K562 (cell line): ENCODE results near the gene VPS13D. TPM values are rescaled to one million over a fixed set of nuclear protein-coding genes. Genes with fewer than 3 reads are reported as not detected.

Source experiments
- BCL6 ChIP-seq: fragments of 250-450 bp; sonication (Bioruptor Pico); IDR thresholded peaks from 2 replicates; pipeline ENCODE4 v1.4.0; 2020
- CHD4 ChIP-seq: fragments of 200-600 bp; sonication (generic); IDR thresholded peaks from 3 replicates; pipeline ENCODE4 v1.6.1; 2012; ENCODE audit warnings: low read depth, mild to moderate bottlenecking, mixed read lengths, low read length, inconsistent platforms; ENCODE audit not compliant: insufficient read depth, insufficient replicate concordance, poor library complexity, severe bottlenecking
- CREBBP ChIP-seq: IDR thresholded peaks from one replicate; pipeline ENCODE4 v1.6.1; 2012; ENCODE audit warnings: low read depth, mild to moderate bottlenecking, control low read depth, inconsistent platforms, low read length
- CTBP1 ChIP-seq: fragments of 450-650 bp; IDR thresholded peaks from 2 replicates; pipeline ENCODE4 v1.6.1; 2016; ENCODE audit warnings: borderline replicate concordance
- EP400 ChIP-seq: fragments of 450-650 bp; IDR thresholded peaks from 2 replicates; pipeline ENCODE4 v1.6.1; 2017; ENCODE audit warnings: antibody characterized with exemption, mild to moderate bottlenecking, moderate library complexity
- HCFC1 ChIP-seq: IDR thresholded peaks from 2 replicates; pipeline ENCODE4 v1.6.1; 2012; ENCODE audit warnings: low read depth, low read length, improper control_type of control experiment
- HOXB6 ChIP-seq: fragments of 250-450 bp; sonication (Bioruptor Pico); IDR thresholded peaks from 2 replicates; pipeline ENCODE4 v1.5.1; 2022; ENCODE audit warnings: mild to moderate bottlenecking, borderline replicate concordance
- ILF3 ChIP-seq: fragments of 450-650 bp; IDR thresholded peaks from 2 replicates; pipeline ENCODE4 v1.6.1; 2018; ENCODE audit warnings: antibody characterized with exemption, mild to moderate bottlenecking, moderate library complexity, borderline replicate concordance
- MECOM ChIP-seq: fragments of 250-450 bp; sonication (Bioruptor Pico); IDR thresholded peaks from 2 replicates; pipeline ENCODE4 v1.8.0; 2022; ENCODE audit warnings: inconsistent platforms
- NELFE ChIP-seq: IDR thresholded peaks from 2 replicates; pipeline ENCODE4 v1.6.1; 2011; ENCODE audit warnings: mild to moderate bottlenecking; ENCODE audit not compliant: insufficient read depth, insufficient read length
- NUFIP1 ChIP-seq: fragments of 450-650 bp; IDR thresholded peaks from 2 replicates; pipeline ENCODE4 v1.6.1; 2018; ENCODE audit not compliant: partially characterized antibody
- PYGO2 ChIP-seq: fragments of 450-650 bp; IDR thresholded peaks from 2 replicates; pipeline ENCODE4 v1.6.1; 2016; ENCODE audit warnings: mild to moderate bottlenecking, missing genetic modification characterization, moderate library complexity, missing compliant biosample characterization
- RBM15 ChIP-seq: fragments of 200-400 bp; formaldehyde crosslinking; IDR thresholded peaks from 2 replicates; pipeline ENCODE4 v1.6.1; 2018; ENCODE audit warnings: mild to moderate bottlenecking, low read length, moderate library complexity; ENCODE audit not compliant: insufficient read depth
- RFX5 ChIP-seq: IDR thresholded peaks from 2 replicates; pipeline ENCODE4 v1.6.1; 2011; ENCODE audit warnings: low read depth, mild to moderate bottlenecking, improper control_type of control experiment, low read length
- SETDB1 ChIP-seq: IDR thresholded peaks from one replicate; pipeline ENCODE4 v1.6.1; 2012; ENCODE audit warnings: low read length, control low read depth, inconsistent platforms
- SMAD1 ChIP-seq: fragments of 150-350 bp; IDR thresholded peaks from 2 replicates; pipeline ENCODE4 v1.6.1; 2014; ENCODE audit warnings: low read length, low read depth; ENCODE audit not compliant: partially characterized antibody
- SNRNP70 ChIP-seq: fragments of 200-400 bp; formaldehyde crosslinking; optimal IDR thresholded peaks from 2 replicates; pipeline ENCODE3; 2017; ENCODE audit warnings: low read depth, low read length
- SUPT5H ChIP-seq: fragments of 450-650 bp; IDR thresholded peaks from 2 replicates; pipeline ENCODE4 v1.6.1; 2016
- XRCC3 ChIP-seq: fragments of 450-650 bp; IDR thresholded peaks from 2 replicates; pipeline ENCODE4 v1.6.1; 2017; ENCODE audit warnings: mild to moderate bottlenecking, moderate library complexity
- ZKSCAN8 ChIP-seq: fragments of 200-800 bp; sonication (Bioruptor generic); IDR thresholded peaks from 2 replicates; pipeline ENCODE4 v1.6.1; 2016; ENCODE audit warnings: missing genetic modification characterization, missing compliant biosample characterization
- ZNF134 ChIP-seq: fragments of 250-450 bp; sonication (Bioruptor Pico); conservative IDR thresholded peaks from 2 replicates; pipeline ENCODE4 v1.4.0; 2020
- ZNF253 ChIP-seq: fragments of 250-450 bp; sonication (Bioruptor Pico); conservative IDR thresholded peaks from 2 replicates; pipeline ENCODE4 v1.6.1; 2021; ENCODE audit warnings: mild to moderate bottlenecking
- ZNF764 ChIP-seq: fragments of 250-450 bp; sonication (Bioruptor Pico); IDR thresholded peaks from 2 replicates; pipeline ENCODE4 v1.4.0; 2020; ENCODE audit warnings: low read depth, mild to moderate bottlenecking, moderate library complexity
- ZZZ3 ChIP-seq: fragments of 450-650 bp; IDR thresholded peaks from 2 replicates; pipeline ENCODE4 v1.6.1; 2016; ENCODE audit warnings: antibody characterized with exemption, mild to moderate bottlenecking, moderate library complexity
- polyA plus RNA-seq, 8 experiments: library from polyadenylated mRNA; depleted of rRNA in 4 of 8; stranded (reverse) in 5 of 8; unstranded in 3 of 8; fragments of >200 nt; fragmentation: Nextera tagmentation in 2 of 8; fragmentation: Illumina TruSeq in 1 of 8; extraction: Ambion mirVana in 2 of 8; extraction: Trizol in 1 of 8; gene quantifications; 2 replicates each; pipeline versions ENCODE4 v1.2.1 to v1.2.3, GENCODE V29; 2011 to 2014; ENCODE audit warnings: inconsistent platforms in 1 of 8, missing spikeins in 1 of 8
- total RNA-seq, 7 experiments: library from RNA; depleted of rRNA in 6 of 7; stranded (reverse); fragments of >200 nt in 6 of 7; fragmentation: Illumina TruSeq in 2 of 7; extraction: Trizol in 2 of 7; gene quantifications; 2 replicates each; pipeline versions ENCODE4 v1.2.1 to v1.2.3, GENCODE V29; 2011 to 2021; ENCODE audit warnings: low replicate concordance in 1 of 7
- TF ChIP-seq, protein P1 (sequence below): sonication (generic); formaldehyde crosslinking; IDR thresholded peaks from 2 replicates; pipeline ENCODE4 v1.8.0; 2022; ENCODE audit warnings: mild to moderate bottlenecking, missing genetic modification reagents
- TF ChIP-seq, protein P2 (sequence below): fragments of 200-800 bp; sonication (Bioruptor generic); IDR thresholded peaks from 2 replicates; pipeline ENCODE4 v1.6.1; 2017; ENCODE audit warnings: missing genetic modification characterization, missing compliant biosample characterization

Gene VPS13D
- total and polyA plus RNA-seq, 9 of the 15 experiments (the other 6 are each of a cell fraction or from before 2014, with no cell fraction given): 6.1 to 51.5 (median 38.5) TPM

DNA sequence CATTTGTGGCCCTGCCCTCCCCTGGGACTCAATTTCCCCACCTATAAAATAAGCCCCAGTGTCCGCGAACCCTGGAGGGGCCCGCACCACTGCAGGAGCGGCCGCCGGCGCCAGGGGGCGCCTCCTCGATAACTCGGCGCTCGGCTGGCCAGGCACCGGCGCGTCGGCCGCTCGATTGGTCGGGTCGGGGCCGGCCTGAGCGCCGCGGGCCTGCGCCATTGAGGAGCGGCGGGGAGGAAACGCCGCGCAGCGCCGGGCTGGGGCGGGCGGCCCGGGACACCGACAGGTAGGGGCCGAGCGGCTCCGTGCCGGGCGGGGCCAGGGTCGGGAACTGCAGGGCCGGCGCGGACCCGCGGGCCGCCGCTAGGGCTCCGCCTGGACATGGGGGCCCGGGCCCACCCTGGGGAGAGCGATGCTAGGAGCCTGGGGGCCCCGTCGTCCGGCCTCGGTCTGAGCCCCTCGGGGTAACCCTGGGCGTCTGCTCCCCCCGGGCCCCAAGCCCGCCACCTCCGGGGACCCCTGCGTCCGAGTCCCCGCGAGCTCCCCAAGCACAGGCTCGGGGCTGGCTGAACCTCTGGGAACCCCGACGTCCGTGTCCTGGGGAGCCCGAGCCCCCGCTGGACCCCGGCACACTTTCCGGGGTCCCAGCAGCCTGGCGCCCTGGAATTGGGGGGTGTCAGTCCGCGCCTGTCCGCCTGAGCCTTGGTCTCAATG is at the start of gene VPS13D (continued):
- no peak for TF ChIP-seq RFX5
- TF ChIP-seq ZNF253: no peak
- TF ChIP-seq, protein P1, sequence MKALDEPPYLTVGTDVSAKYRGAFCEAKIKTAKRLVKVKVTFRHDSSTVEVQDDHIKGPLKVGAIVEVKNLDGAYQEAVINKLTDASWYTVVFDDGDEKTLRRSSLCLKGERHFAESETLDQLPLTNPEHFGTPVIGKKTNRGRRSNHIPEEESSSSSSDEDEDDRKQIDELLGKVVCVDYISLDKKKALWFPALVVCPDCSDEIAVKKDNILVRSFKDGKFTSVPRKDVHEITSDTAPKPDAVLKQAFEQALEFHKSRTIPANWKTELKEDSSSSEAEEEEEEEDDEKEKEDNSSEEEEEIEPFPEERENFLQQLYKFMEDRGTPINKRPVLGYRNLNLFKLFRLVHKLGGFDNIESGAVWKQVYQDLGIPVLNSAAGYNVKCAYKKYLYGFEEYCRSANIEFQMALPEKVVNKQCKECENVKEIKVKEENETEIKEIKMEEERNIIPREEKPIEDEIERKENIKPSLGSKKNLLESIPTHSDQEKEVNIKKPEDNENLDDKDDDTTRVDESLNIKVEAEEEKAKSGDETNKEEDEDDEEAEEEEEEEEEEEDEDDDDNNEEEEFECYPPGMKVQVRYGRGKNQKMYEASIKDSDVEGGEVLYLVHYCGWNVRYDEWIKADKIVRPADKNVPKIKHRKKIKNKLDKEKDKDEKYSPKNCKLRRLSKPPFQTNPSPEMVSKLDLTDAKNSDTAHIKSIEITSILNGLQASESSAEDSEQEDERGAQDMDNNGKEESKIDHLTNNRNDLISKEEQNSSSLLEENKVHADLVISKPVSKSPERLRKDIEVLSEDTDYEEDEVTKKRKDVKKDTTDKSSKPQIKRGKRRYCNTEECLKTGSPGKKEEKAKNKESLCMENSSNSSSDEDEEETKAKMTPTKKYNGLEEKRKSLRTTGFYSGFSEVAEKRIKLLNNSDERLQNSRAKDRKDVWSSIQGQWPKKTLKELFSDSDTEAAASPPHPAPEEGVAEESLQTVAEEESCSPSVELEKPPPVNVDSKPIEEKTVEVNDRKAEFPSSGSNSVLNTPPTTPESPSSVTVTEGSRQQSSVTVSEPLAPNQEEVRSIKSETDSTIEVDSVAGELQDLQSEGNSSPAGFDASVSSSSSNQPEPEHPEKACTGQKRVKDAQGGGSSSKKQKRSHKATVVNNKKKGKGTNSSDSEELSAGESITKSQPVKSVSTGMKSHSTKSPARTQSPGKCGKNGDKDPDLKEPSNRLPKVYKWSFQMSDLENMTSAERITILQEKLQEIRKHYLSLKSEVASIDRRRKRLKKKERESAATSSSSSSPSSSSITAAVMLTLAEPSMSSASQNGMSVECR: peak; percentile 74; the same call in 1 of the 2 replicates
- TF ChIP-seq, protein P2, sequence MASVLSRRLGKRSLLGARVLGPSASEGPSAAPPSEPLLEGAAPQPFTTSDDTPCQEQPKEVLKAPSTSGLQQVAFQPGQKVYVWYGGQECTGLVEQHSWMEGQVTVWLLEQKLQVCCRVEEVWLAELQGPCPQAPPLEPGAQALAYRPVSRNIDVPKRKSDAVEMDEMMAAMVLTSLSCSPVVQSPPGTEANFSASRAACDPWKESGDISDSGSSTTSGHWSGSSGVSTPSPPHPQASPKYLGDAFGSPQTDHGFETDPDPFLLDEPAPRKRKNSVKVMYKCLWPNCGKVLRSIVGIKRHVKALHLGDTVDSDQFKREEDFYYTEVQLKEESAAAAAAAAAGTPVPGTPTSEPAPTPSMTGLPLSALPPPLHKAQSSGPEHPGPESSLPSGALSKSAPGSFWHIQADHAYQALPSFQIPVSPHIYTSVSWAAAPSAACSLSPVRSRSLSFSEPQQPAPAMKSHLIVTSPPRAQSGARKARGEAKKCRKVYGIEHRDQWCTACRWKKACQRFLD: peak; percentile 81; the same call in 1 of the 2 replicates
- no peak for TF ChIP-seq CREBBP
- peak; percentile 78; the same call in 1 of the 2 replicates for TF ChIP-seq CTBP1
- no peak for TF ChIP-seq NELFE
- peak; percentile 87 for TF ChIP-seq HCFC1
- TF ChIP-seq SETDB1: no peak
- no peak for TF ChIP-seq SUPT5H
- peak; percentile 60 for TF ChIP-seq SMAD1
- TF ChIP-seq ZNF134 (CRISPR knock-in tag): no peak
- no peak for TF ChIP-seq EP400
- TF ChIP-seq RBM15: no peak
- TF ChIP-seq HOXB6 (CRISPR knock-in tag): no peak
- no peak for TF ChIP-seq NUFIP1
- no peak for TF ChIP-seq XRCC3
- peak; percentile 94; the same call in 1 of the 2 replicates for TF ChIP-seq ILF3
- TF ChIP-seq ZNF764 (CRISPR knock-in tag): no peak
- no peak for TF ChIP-seq PYGO2 (tag)
- TF ChIP-seq BCL6 (CRISPR knock-in tag): no peak
- TF ChIP-seq CHD4: no peak
- TF ChIP-seq ZKSCAN8 (CRISPR knock-in tag): no peak
- TF ChIP-seq MECOM (CRISPR knock-in tag): no peak
- TF ChIP-seq SNRNP70: no peak
- no peak for TF ChIP-seq ZZZ3
